HG03575 (cell line): ENCODE measurements around the gene FRY.

Source experiments
- ATAC-seq: cut with Tn5 transposase; IDR thresholded peaks from one replicate; pipeline ENCODE4 v1.9.1; 2021; ENCODE audit not compliant: unreplicated experiment, insufficient number of reproducible peaks, low FRiP score; ENCODE audit errors: extremely low read depth

FRY gene

DNA sequence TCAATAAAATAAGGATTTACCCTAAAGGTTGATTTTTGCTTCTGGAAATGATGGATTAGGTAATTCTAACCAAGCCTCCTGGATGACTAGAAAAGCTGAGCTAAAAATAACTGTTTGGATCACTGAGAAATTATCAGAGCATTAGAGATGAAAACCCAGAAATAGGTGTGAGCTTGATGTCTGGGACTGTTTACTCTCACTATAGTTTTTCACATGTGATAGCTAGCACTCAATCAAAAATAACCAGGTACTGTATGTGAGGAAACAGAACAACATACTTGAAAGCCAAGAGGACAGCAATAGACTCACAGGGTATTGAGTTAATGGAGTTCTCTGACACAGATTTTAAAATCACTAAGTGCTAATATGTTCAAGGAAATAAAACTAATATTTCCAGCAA is 274.1 kb downstream of the FRY start:
- no peak for ATAC-seq

DNA sequence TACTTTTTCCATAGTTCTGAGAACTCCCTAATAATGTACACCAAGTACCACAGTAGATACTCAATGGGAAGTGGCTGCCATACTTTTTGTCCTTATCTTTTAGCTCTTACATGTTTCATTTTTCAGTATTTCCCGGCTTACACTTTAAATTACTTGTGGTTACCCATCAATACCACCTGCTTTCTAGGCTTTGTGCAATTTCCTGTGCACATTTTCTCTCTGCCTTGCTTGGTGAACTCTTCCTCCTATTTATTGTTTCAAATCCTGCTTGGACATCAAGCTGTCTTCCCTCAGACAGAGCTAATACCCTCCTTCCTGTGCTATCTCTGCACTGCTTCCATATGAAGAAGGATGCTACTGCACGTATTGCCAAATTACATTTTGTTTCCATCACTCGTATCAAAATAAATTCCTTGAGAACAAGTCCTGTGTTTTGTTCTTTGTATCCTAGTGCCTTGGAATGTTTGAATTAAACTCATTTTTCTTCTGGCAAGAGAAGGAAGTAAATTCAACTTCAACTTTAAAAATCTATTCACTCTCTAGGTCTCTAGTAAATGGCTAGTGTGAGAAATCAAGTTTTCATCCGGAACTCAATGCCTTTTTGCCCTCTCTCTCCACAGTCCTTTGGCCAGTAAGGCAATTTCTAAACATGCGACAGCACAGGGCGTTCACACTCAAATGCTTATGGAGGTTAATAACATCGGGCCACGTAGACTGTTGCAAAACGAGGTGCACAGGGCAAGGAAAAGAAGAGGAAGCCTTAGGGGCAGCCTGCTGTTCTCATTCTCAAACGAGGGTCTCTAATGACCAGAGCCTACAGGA is 277.9 kb downstream of the FRY start:
- no peak for ATAC-seq

DNA sequence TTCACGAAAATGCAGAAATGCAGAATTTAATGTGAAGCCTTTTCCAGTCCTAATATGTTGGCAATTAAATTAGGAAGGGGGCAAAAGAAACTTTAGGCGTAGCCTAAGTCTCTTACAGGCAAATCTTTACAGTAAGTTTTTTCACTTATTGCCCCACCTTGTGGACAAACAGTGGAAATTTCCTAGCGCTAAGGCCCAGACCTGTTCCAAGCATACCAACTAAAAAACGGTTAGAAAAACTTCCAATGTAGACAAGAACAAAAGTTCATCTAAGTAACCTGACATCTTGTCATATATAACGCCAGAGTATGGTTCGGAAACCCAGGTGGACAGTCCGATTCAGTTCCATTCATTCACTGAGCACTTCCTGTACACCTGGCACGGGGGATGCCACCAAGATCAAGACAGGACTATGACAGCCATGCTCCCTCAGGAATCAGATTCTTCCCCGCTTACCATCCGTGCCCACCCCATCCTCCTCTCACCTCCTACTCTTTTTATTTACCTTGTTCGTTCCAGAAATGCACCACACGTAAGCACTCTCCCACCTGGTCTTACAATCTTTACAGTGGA is 278.6 kb downstream of the FRY start:
- ATAC-seq = no peak

DNA sequence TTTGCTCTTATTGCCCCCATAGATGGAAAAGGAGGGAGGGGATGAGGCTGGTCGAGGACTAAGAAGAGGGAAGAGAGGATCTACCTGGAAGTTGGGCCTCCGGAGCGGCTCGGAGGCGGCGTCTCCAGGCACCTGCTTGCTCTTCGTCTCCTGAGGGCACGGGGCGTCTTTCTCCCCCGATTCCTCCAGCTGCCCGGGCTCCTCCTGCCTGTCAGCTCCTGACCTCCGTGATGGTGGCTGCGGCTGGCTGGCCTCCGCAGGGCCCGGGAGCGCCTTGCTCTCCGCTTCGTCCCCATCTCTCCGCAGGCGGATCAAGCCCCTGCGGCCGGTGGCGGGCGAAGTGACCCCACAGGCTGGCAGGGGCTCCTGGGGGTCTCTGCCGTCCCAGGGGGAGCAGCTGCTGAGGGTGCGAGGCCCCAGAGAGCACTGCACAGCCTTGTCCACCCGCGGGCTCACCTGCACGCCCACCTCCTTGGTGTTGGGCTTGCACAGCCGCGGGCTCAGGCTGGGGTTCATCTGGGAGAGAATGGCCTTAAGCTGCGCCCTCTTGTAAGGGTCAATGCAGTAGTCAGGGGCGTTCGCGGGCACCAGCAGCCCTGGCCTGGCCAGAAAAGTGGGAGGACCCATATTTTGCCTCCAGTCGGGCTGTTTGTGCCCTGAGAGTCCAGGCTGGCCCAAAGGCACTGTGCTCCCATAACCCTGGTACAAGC is 279.8 kb downstream of the FRY start:
- no peak for ATAC-seq

DNA sequence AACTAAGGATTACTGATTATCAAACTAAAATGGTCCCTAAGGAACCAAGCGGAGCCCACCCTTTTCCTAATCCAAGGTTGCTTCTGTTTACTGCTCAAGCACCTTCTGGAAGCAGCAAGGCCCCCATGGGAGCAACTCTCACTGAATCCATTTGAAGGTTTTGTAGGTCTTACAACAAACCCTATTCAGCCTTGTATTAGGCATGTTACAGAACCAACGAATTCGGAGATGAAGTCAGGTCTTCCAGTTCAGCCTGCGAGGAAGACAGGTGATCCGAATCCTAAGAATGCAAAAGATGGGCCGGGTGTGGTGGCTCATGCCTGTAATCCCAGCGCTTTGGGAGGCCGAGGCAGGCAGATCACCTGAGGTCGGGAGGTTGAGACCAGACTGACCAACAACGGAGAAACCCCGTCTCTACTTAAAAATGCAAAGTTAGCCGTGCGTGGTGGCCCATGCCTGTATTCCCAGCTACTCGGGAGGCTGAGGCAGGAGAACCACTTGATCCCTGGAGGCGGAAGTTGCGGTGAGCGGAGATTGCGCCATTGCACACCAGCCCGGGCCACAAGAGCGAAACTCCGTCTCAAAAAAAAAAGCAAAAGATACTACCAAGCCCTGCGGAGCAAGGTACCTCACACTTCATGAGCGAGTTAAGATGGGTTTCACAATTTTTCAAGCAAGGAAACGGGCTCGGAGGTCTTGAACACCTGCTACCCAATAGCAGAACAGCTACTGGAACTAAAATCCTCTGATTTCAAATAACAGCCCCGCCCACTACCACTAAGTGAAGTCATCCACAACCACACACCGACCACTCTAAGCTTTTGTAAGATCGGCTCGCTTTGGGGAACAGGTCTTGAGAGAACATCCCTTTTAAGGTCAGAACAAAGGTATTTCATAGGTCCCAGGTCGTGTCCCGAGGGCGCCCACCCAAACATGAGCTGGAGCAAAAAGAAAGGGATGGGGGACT is 283.0 kb downstream of the FRY start:
- ATAC-seq = peak; percentile 5

DNA sequence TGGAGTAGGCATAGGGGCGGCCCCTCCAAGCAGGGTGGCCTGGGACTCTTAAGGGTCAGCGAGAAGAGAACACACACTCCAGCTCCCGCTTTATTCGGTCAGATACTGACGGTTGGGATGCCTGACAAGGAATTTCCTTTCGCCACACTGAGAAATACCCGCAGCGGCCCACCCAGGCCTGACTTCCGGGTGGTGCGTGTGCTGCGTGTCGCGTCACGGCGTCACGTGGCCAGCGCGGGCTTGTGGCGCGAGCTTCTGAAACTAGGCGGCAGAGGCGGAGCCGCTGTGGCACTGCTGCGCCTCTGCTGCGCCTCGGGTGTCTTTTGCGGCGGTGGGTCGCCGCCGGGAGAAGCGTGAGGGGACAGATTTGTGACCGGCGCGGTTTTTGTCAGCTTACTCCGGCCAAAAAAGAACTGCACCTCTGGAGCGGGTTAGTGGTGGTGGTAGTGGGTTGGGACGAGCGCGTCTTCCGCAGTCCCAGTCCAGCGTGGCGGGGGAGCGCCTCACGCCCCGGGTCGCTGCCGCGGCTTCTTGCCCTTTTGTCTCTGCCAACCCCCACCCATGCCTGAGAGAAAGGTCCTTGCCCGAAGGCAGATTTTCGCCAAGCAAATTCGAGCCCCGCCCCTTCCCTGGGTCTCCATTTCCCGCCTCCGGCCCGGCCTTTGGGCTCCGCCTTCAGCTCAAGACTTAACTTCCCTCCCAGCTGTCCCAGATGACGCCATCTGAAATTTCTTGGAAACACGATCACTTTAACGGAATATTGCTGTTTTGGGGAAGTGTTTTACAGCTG is 283.9 kb downstream of the FRY start, which contains the start of the genes BRCA2 and ZAR1L:
BRCA2 (plus strand) TSS at position 271 of the 790 bp plus-strand sequence. CDS start 953 bp downstream, outside the sequence.
ZAR1L (minus strand) TSS at position 126 of the 790 bp plus-strand sequence. CDS start 3,438 bp downstream, outside the sequence.
- ATAC-seq = peak; percentile 61

DNA sequence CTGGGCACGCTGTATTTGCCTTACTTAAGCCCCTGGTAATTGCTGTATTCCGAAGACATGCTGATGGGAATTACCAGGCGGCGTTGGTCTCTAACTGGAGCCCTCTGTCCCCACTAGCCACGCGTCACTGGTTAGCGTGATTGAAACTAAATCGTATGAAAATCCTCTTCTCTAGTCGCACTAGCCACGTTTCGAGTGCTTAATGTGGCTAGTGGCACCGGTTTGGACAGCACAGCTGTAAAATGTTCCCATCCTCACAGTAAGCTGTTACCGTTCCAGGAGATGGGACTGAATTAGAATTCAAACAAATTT is 284.4 kb downstream of the FRY start:
- peak; percentile 11 for ATAC-seq

DNA sequence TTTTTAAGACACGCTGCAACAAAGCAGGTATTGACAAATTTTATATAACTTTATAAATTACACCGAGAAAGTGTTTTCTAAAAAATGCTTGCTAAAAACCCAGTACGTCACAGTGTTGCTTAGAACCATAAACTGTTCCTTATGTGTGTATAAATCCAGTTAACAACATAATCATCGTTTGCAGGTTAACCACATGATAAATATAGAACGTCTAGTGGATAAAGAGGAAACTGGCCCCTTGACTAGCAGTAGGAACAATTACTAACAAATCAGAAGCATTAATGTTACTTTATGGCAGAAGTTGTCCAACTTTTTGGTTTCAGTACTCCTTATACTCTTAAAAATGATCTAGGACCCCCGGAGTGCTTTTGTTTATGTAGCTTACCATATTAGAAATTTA is 284.9 kb downstream of the FRY start:
- ATAC-seq = no peak

DNA sequence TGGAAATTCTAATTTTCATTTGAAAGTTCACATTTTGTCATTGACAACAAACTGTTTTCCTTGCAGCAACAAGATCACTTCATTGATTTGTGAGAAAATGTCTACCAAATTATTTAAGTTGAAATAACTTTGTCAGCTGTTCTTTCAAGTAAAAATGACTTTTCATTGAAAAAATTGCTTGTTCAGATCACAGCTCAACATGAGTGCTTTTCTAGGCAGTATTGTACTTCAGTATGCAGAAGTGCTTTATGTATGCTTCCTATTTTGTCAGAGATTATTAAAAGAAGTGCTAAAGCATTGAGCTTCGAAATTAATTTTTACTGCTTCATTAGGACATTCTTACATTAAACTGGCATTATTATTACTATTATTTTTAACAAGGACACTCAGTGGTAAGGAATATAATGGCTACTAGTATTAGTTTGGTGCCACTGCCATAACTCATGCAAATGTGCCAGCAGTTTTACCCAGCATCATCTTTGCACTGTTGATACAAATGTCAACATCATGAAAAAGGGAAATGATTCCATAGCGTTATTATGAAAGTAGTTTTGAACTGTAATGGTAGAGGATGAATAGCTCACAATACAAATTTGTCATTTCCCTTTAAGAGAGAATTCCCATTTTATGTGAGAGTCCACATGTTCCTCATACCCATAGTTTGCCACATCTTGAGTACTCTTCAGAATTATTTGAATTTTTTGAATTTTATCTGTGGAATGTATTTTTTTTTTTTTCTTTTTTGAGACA is 286.3 kb downstream of the FRY start:
- ATAC-seq = no peak

DNA sequence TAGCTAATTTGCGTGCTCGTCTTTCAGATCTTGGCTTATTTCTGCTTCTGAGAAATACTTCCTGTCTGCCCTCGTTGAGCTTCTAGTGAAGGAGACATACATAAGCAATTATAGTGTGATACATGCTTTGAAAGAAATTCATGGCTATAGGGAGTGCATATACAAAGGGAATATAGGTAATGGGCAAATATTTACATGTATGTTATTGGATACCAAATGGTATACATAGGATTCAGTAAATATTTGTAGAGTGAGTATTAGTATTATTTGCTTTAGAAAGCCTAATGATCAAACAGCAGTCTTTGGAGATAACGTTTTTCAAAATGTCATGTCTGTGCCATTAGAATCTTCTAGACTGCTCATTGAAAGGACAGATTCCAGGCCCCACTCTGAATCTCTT is 289.0 kb downstream of the FRY start:
- ATAC-seq = no peak

DNA sequence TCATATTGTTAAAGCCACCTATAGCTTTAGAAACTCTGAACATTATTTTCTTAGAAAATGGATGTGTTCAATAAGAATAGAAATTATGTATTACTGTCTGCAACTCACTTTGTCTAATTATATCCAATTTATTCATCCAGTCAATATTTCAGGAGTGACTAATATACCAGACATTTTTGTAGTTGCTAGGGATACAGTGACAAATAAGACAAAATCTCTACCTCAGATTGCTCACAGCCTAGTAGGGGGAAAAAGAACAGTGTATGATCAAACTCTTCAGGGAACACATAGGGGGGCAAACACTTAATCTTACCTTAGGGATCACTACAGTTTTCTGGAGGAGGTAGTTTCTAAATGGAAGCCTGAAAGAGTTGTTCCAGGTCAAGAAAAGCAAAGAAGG is 292.3 kb downstream of the FRY start:
- ATAC-seq = no peak

DNA sequence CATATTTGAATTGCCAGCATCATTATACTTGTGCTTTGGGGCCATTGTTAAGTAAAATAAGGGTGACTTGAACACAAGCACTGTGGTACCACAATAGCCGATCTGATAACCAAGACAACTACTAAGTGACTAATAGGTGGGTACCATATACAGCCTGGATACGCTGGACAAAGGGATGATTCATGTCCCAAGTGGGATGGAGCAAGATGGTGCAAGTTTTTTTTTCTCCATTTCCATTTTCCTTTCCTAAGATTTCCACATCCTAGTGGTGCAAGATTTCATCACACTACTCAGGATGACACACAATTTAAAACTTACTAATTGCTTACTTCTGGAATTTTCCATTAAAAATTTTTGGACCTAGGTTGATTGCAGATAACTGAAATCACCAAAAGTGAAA is 298.9 kb downstream of the FRY start:
- ATAC-seq = no peak

DNA sequence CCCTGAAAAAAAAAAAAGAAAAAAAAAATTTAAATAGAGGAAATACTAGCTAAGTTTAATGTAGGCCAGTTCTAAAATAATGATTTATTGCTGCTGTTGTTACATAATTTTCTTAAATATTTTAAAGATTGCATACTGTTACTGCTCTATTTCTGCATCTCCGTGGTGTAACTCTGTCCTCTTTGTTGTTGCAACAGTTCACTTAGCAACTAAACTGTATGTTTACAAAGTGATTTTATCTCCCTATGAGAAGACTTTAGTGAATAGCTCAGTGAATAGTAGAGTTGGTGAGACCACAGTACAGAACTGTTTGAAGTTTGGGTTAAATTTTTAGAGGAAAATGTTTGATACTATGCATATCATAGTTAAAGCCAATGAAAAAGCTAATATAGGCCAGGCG is 303.1 kb downstream of the FRY start:
- ATAC-seq = no peak

DNA sequence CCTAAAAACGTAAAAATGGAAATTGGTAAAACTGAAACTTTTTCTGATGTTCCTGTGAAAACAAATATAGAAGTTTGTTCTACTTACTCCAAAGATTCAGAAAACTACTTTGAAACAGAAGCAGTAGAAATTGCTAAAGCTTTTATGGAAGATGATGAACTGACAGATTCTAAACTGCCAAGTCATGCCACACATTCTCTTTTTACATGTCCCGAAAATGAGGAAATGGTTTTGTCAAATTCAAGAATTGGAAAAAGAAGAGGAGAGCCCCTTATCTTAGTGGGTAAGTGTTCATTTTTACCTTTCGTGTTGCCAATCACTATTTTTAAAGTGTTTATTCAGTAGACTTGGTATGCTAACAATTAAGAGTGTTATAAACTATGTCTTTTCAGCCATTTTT is 309.3 kb downstream of the FRY start:
- no peak for ATAC-seq

DNA sequence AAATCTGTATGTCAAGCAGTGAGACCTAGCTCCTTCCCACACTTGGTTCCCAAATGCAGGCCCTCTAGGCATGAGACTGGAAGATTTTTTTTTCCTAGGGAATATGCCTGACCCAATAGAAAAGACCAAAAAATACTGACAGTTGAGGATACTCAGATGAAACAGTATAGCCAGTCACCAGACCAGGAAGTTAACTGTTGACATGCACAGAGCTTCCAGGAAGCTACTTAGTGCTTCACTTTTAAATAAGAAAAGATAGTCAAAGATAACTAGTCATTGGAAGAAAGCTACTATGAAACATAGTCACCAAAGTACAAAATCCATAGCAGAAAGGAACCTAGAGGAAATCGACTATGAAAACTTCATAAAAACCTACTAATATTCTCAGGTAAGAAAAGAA is 316.1 kb downstream of the FRY start:
- no peak for ATAC-seq
